Coronary artery (tissue), 2 donors: ENCODE results near the gene TRPM7.
A peak's percentile ranks its signal among the peaks of the same experiment; 100 is the strongest.

Experiments
- DNase-seq: peaks from one replicate; pipeline ENCODE4 v3.0.0-alpha.2; 2017; ENCODE audit warnings: low spot score
- H3K27ac ChIP-seq, 2 donors: fragments of 200-600 bp; sonication (generic); one replicate each; pipeline ENCODE4 v1.5.1; 2016 to 2019
- H3K4me3 ChIP-seq: fragments of 200-600 bp; sonication (generic); 2 replicates; pipeline ENCODE4 v1.5.1; 2016; ENCODE audit warnings: mild to moderate bottlenecking, moderate library complexity
- TF ChIP-seq, protein P1 (sequence below): fragments of 200-600 bp; sonication (generic); IDR thresholded peaks from one replicate; pipeline ENCODE4 v1.5.1; 2019; ENCODE audit warnings: antibody characterized with exemption

The TRPM7 gene

DNA sequence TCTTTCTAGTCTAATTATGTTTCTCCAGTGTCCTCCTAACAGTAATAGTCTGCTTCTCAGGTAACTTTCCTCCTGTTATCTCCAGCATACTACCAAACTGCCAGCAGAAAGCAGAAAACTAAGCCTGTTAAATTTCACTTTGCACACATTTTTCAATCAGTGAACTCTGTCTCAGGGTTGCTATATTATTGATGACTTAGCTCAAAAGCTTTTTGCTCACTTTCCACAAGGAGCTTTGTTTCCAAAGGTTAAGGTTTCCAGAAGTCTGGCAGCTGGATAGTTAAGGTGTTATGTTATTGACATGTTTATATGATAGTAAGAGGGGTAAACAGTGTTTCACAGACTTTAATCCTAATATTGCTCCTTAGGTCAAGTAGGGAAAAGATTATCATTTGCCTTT lies 5.1 kb downstream of the TRPM7 start:
- DNase-seq = no peak
- no peak overlapping the region for H3K4me3 ChIP-seq
- H3K27ac ChIP-seq = no peak overlapping the region
- TF ChIP-seq, protein P1, sequence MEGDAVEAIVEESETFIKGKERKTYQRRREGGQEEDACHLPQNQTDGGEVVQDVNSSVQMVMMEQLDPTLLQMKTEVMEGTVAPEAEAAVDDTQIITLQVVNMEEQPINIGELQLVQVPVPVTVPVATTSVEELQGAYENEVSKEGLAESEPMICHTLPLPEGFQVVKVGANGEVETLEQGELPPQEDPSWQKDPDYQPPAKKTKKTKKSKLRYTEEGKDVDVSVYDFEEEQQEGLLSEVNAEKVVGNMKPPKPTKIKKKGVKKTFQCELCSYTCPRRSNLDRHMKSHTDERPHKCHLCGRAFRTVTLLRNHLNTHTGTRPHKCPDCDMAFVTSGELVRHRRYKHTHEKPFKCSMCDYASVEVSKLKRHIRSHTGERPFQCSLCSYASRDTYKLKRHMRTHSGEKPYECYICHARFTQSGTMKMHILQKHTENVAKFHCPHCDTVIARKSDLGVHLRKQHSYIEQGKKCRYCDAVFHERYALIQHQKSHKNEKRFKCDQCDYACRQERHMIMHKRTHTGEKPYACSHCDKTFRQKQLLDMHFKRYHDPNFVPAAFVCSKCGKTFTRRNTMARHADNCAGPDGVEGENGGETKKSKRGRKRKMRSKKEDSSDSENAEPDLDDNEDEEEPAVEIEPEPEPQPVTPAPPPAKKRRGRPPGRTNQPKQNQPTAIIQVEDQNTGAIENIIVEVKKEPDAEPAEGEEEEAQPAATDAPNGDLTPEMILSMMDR = no peak

DNA sequence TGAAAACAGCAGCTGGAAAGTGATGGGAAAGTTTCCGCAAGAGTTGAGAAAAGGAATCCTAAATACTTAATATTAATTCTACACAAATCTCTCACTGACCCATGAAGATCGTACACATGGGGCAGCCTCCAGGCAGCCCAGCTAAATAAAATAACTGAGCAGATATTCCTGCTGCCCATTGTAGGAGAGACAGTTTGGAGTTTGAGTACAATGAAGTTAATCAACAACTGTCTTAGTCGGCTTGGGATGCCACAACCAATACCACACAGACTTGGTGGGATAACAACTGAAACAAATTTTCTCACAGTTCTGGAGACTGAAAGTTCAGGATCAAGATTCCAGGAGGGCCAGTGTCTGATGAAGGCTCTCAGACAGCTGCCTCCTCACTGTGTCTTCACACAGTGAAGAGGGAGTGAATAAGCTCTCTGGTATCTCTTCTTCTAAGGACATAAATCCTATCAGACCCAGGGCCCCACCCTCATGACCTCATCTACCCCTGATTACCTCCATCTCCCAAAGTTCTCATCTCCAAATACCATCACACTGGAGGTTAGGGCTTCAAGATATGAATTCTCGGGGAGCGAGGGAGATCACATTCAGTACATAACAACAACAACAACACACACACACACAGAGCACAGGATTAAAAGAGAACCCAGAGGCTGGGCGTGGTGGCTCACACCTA lies 9.7 kb downstream of the TRPM7 start:
- TF ChIP-seq, protein P1 = no peak
- no peak overlapping the region for H3K27ac ChIP-seq

GRCh38 chr15:50675535-50676144 lies 11.0 kb downstream of the TRPM7 start:
- DNase-seq = no peak
- H3K27ac ChIP-seq = no peak overlapping the region
- H3K4me3 ChIP-seq = no peak overlapping the region
- TF ChIP-seq, protein P1 = peak; percentile 80

More for the DNA sequence above, 9.7 kb downstream of the TRPM7 start:
- no peak overlapping the region for H3K4me3 ChIP-seq
- DNase-seq = no peak

GRCh38 chr15:50670115-50670514 lies 16.5 kb downstream of the TRPM7 start:
- DNase-seq = no peak
- H3K4me3 ChIP-seq = no peak overlapping the region
- TF ChIP-seq, protein P1 = no peak
- H3K27ac ChIP-seq = no peak overlapping the region

- H3K27ac ChIP-seq = no peak overlapping the region
- TF ChIP-seq, protein P1 = no peak
- no peak for DNase-seq
- no peak overlapping the region for H3K4me3 ChIP-seq
Observed at GRCh38 chr15:50669611-50670010, 17.0 kb downstream of the TRPM7 start.

DNA sequence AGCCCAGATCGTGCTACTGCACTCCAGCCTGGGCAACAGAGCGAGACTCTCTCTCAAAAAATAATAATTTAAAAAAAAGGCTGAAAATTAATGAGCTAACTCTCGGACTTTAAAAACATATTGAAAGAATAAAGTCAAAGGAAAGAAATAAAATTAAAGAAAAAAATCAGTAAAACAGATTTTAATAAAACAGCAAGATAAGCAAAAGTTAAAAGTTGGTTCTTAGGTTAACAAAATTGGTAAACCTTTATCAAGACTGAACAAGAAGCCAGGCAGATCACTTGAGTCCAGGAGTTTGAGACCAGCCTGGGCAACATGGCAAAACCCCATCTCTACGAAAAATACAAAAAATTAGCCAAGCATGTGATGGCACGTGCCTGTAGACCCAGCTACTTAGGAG lies 20.7 kb downstream of the TRPM7 start:
- Histone ChIP-seq H3K4me3 (no peak overlapping the region), H3K27ac (no peak overlapping the region)
- TF ChIP-seq, protein P1 = no peak
- no peak for DNase-seq

DNA sequence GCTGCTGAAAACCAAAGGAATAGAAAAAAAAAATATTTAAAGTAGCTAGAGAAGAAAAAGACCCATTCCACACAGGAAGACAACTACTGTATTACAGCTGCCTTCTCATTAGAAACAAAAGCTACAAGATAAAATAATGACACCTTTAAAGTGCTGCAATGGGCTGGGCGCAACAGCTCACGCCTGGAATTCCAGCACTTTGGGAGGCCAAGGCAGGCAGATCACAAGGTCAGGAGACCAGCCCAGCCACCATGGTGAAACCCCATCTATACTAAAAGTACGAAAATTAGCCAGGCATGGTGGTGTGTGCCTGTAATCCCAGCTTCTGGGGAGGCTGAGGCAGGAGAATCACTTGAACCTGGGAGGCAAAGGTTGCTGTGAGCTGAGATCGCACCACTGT lies 31.0 kb downstream of the TRPM7 start:
- TF ChIP-seq, protein P1 = no peak
- Histone ChIP-seq H3K27ac (no peak overlapping the region), H3K4me3 (no peak overlapping the region)
- DNase-seq = no peak
